Neural cell (in vitro differentiated cells): Measurements from ENCODE around the gene CLEC20A. TPM values are rescaled to one million over a fixed set of nuclear protein-coding genes. Genes with fewer than 3 reads are reported as not detected.
"Not testable (repeated sequence)": the region's sequence is repeated elsewhere in the genome, so short reads cannot be mapped to it uniquely, and the experiment has no call there.

Source experiments
- H2AFZ ChIP-seq: fragments of 200-600, 300-800 bp; sonication (generic), shearing (Covaris generic); 2 replicates; pipeline ENCODE4 v1.6.0; 2014; ENCODE audit warnings: low read depth, mild to moderate bottlenecking, antibody characterized with exemption, low read length, moderate library complexity
- H3F3A ChIP-seq: fragments of 200-600 bp; shearing (Covaris generic); 2 replicates; pipeline ENCODE4 v1.6.1; 2016; ENCODE audit warnings: mild to moderate bottlenecking, moderate library complexity, mixed read lengths, antibody characterized with exemption, low read length; ENCODE audit not compliant: insufficient read depth, poor library complexity, severe bottlenecking
- H3K27ac ChIP-seq: fragments of 200-600, 300-800 bp; sonication (generic), shearing (Covaris generic); 2 replicates; pipeline ENCODE4 v1.5.1; 2014; ENCODE audit warnings: mild to moderate bottlenecking, low read length, moderate library complexity
- H3K27me3 ChIP-seq: fragments of 300-800, 200-600 bp; sonication (generic), shearing (Covaris generic); 2 replicates; pipeline ENCODE4 v1.6.0; 2014; ENCODE audit warnings: mild to moderate bottlenecking, low read depth, low read length, moderate library complexity; ENCODE audit not compliant: insufficient read depth
- H3K36me3 ChIP-seq: fragments of 300-800, 200-600 bp; sonication (generic), shearing (Covaris generic); 2 replicates; pipeline ENCODE4 v1.5.1; 2014; ENCODE audit warnings: mild to moderate bottlenecking, antibody characterized with exemption, low read length, moderate library complexity; ENCODE audit not compliant: insufficient read depth
- H3K4me2 ChIP-seq: fragments of 300-800, 200-600 bp; sonication (generic), shearing (Covaris generic); 2 replicates; pipeline ENCODE4 v1.6.0; 2014; ENCODE audit warnings: mild to moderate bottlenecking, low read length
- H3K4me3 ChIP-seq: fragments of 300-800, 200-600 bp; sonication (generic), shearing (Covaris generic); 2 replicates; pipeline ENCODE4 v1.5.1; 2014; ENCODE audit warnings: mild to moderate bottlenecking, low read length, moderate library complexity
- H3K79me2 ChIP-seq: fragments of 200-600 bp; shearing (Covaris generic); replicated peaks from 2 replicates; pipeline ENCODE4 v1.6.0; 2014; ENCODE audit warnings: mild to moderate bottlenecking, low read length, moderate library complexity; ENCODE audit not compliant: insufficient read depth
- H3K9ac ChIP-seq: fragments of 300-800, 200-600 bp; sonication (generic), shearing (Covaris generic); 2 replicates; pipeline ENCODE4 v1.6.1; 2016; ENCODE audit warnings: mild to moderate bottlenecking, low read length, mixed read lengths
- H3K9me2 ChIP-seq: fragments of 200-600 bp; shearing (Covaris generic); 2 replicates; pipeline ENCODE4 v1.6.1; 2016; ENCODE audit warnings: mild to moderate bottlenecking, low read length, mixed read lengths; ENCODE audit not compliant: insufficient read depth
- H3K9me3 ChIP-seq: fragments of 200-600, 300-800 bp; sonication (generic), shearing (Covaris generic); 2 replicates; pipeline ENCODE4 v1.6.1; 2016; ENCODE audit warnings: mild to moderate bottlenecking, mixed run types, low read length, moderate library complexity, mixed read lengths
- H4K20me1 ChIP-seq: fragments of 200-600 bp; shearing (Covaris generic); 2 replicates; pipeline ENCODE4 v1.6.1; 2016; ENCODE audit warnings: mild to moderate bottlenecking, mixed run types; ENCODE audit not compliant: insufficient read depth
- CTCF ChIP-seq: fragments of 450-650 bp; IDR thresholded peaks from 2 replicates; pipeline ENCODE4 v1.5.1; 2014; ENCODE audit warnings: antibody characterized with exemption, mild to moderate bottlenecking, moderate library complexity; ENCODE audit not compliant: poor library complexity, severe bottlenecking
- EP300 ChIP-seq: fragments of 450-650 bp; conservative IDR thresholded peaks from 2 replicates; pipeline ENCODE4 v1.6.1; 2014; ENCODE audit warnings: antibody characterized with exemption, mild to moderate bottlenecking, moderate library complexity; ENCODE audit not compliant: poor library complexity, severe bottlenecking
- EZH2 ChIP-seq: fragments of 200-600, 300-800 bp; shearing (Covaris generic), sonication (generic); IDR thresholded peaks from 2 replicates; pipeline ENCODE4 v1.6.1; 2014; ENCODE audit warnings: antibody characterized with exemption, low read length, borderline replicate concordance, mild to moderate bottlenecking; ENCODE audit not compliant: insufficient read depth, poor library complexity, severe bottlenecking
- MXI1 ChIP-seq: fragments of 450-650 bp; conservative IDR thresholded peaks from 2 replicates; pipeline ENCODE4 v1.6.1; 2014; ENCODE audit warnings: antibody characterized with exemption, mild to moderate bottlenecking; ENCODE audit not compliant: poor library complexity, severe bottlenecking
- POLR2AphosphoS5 ChIP-seq: IDR thresholded peaks from 2 replicates; pipeline ENCODE4 v1.6.1; 2012
- RAD21 ChIP-seq: fragments of 450-650 bp; conservative IDR thresholded peaks from 2 replicates; pipeline ENCODE4 v1.6.1; 2014; ENCODE audit warnings: antibody characterized with exemption, mild to moderate bottlenecking, moderate library complexity
- REST ChIP-seq: IDR thresholded peaks from 2 replicates; pipeline ENCODE4 v1.6.1; 2012; ENCODE audit warnings: borderline replicate concordance
- SMC3 ChIP-seq: fragments of 450-650 bp; conservative IDR thresholded peaks from 2 replicates; pipeline ENCODE4 v1.6.1; 2014; ENCODE audit warnings: antibody characterized with exemption, mild to moderate bottlenecking, moderate library complexity; ENCODE audit not compliant: poor library complexity
- TAF1 ChIP-seq: IDR thresholded peaks from 2 replicates; pipeline ENCODE4 v1.6.1; 2012; ENCODE audit warnings: low read depth
- polyA plus RNA-seq: library from polyadenylated mRNA; depleted of rRNA; stranded (reverse); fragments of >200 nt; gene quantifications from 2 replicates; pipeline ENCODE4 v1.2.3, GENCODE V29; 2014

Gene CLEC20A
- polyA plus RNA-seq, 1 donor from 2014 or later: 0.78 TPM

DNA sequence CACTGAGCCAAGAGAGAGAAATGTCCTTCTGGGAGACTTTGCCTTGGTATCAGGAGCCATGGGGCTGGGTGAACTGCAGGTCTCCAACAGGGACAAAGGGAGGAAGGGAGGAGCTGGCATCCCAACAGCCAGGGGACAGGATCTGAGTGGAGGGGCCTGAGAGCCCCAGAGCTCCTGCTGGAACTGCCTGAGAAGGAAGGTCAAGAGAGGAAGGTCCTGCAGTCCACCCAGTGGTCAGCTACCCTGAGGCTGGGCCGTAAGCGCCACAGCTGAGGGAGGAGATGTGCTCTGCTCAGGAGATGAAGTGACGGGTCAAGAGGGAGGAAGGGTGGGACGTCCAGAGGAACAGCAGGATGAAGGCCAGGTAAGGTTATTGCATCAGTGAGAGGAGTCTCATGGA, 7.5 kb upstream of the CLEC20A start:
- Histone ChIP-seq H3F3A (no peaks in the 10 kb centered on the region), H3K27ac (no peak overlapping the region), H3K79me2 (no peaks in the 10 kb centered on the region), H2AFZ (no peak overlapping the region), H3K9me2 (no peaks in the 10 kb centered on the region), H3K9me3 (no peaks in the 10 kb centered on the region), H4K20me1 (no peaks in the 10 kb centered on the region), H3K9ac (no peak overlapping the region), H3K4me3 (no peak overlapping the region), H3K27me3 (no peaks in the 10 kb centered on the region), H3K4me2 (no peak overlapping the region), H3K36me3 (no peaks in the 10 kb centered on the region)
- TF ChIP-seq EZH2 (no peak), MXI1 (no peak), SMC3 (no peak), CTCF (no peak), TAF1 (no peak), REST (no peak), POLR2AphosphoS5 (no peak), RAD21 (no peak), EP300 (no peak)

GRCh38 chr1:178503849-178504248, 7.1 kb upstream of the CLEC20A start:
- Histone ChIP-seq H4K20me1 (no peaks in the 10 kb centered on the region), H3K36me3 (no peaks in the 10 kb centered on the region), H3K79me2 (no peaks in the 10 kb centered on the region), H3K9me3 (no peaks in the 10 kb centered on the region), H3K9ac (no peak overlapping the region), H3K27me3 (no peaks in the 10 kb centered on the region), H2AFZ (no peak overlapping the region), H3K9me2 (no peaks in the 10 kb centered on the region), H3F3A (no peaks in the 10 kb centered on the region), H3K4me3 (no peak overlapping the region), H3K4me2 (no peak overlapping the region), H3K27ac (no peak overlapping the region)
- TF ChIP-seq SMC3 (no peak), RAD21 (no peak), POLR2AphosphoS5 (no peak), CTCF (no peak), TAF1 (no peak), EP300 (no peak), MXI1 (no peak)

DNA sequence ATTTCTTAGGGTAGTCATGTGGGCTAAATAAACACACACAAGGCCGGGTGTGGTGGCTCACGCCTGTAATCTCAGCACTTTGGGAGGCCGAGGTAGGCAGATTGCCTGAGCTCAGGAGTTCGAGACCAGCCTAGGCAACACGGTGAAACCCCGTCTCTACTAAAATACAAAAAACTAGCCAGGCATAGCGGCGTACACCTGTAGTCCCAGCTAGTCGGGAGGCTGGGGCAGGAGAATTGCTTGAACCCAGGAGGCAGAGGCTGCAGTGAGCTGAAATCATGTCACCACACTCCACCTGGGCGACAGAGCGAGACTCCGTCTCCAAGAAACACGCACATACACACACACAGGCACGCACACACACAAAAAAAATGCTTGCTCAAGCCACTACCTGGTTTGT, 6.6 kb upstream of the CLEC20A start:
- not testable (repeated sequence) for H3K4me2 ChIP-seq, H3K79me2 ChIP-seq, H3K9me3 ChIP-seq, H3K4me3 ChIP-seq, H3K27ac ChIP-seq, H3K36me3 ChIP-seq, H3K9ac ChIP-seq, H2AFZ ChIP-seq, H4K20me1 ChIP-seq, H3K9me2 ChIP-seq, H3F3A ChIP-seq, H3K27me3 ChIP-seq
